ENCODE data around the gene ACBD6.

Gene ACBD6

DNA sequence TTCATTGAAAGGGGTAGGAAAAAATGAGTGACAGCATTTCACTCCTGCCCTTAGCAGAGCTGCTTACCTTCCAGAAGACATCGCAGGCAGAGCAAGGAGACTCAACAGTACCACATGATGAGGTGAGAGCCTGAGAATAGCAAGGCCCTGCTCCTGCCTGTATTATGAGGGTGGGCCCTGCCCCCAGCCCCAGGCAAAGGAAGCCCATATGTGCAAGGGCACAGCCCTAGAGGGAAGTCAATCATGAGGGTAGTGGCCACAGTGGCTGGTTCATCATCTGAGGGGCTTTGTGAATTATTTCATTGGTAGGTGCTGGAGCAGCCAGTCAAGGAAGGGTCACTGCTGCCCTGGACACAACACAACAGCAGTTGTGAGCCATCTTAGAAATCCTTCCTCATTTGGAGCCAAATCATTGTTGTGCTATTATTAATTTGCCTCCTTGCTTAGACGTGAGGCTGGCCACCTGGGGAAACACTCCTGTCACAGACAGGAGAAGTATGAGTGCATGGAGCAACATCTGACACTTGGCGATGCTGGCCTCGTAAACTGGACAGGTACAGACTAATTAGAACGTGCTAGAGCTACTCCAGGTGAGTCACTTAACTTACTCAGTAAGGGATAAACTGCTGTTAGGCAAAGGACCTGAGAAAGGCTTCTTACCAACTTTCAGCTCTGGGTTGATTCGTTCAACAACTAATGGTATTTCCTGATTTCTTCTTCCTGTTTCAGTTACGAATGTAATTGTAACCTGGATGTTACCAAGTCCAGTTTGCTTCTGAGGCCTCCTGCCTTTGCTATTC, 22.7 kb upstream of the ACBD6 start:
- DNase-seq, result no peak

GRCh38 chr1:180524160-180524914, 22.0 kb upstream of the ACBD6 start:
- no peak for DNase-seq

DNA sequence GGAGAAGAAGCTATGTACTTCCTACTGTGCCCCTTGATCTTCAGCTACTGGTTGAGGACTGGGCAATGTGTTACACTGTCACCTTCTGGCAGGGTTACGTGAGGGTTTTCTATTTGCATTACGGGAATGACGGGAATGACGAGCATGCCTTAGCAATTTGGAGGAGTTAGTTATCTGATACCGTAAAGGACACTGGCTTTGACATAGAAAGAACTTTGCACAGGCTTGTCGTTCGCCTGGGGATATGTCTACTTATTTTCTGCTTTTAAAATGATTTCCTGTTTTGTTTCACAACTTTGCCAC, 19.8 kb upstream of the ACBD6 start:
- DNase-seq, result no peak

- DNase-seq, result no peak
These were observed 19.3 kb upstream of the ACBD6 start for GRCh38 chr1:180521474-180522212.

GRCh38 chr1:180519846-180520245, 17.5 kb upstream of the ACBD6 start:
- no peak for DNase-seq

- DNase-seq, result peak; percentile 84 to 97
These were observed 13.5 kb upstream of the ACBD6 start for GRCh38 chr1:180515857-180516388.

DNA sequence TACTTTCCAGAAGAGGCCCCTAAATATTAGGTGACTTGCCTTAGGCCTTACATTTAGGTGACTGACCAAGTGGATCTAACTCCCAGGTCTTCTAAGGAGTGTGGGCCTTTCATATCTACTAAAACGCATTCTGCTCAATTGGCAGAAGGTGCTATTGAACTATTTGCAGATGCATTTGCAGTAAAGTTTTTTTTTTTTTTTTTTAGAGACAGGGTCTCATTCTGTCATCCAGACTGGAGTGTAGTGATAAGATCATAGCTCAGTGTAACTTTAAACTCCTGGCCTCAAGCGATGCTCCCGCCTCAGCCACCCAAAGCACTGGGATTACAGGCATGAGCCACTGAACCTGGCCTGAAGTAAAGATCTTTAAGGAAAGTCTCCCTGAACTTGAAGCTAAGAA, 13.0 kb upstream of the ACBD6 start:
- no peak for DNase-seq

GRCh38 chr1:180513531-180513930, 11.2 kb upstream of the ACBD6 start:
- DNase-seq, result no peak

DNA sequence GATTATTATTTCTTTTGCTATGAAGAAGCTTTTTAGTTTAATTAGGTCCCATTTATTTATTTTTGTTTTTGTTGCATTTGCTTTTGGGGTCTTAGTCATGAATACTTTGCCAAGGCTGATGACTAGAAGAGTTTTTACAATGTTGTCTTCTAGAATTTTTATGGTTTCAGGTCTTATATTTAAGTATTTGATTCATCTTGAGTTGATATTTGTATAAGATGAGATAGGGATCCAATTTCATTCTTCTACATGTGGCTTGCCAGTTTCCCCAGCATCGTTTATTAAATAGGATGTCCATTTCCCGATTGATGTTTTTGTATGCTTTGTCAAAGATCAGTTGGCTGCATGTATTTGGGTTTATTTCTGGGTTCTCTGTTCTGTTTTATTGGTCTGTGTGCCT, 8.5 kb upstream of the ACBD6 start:
- DNase-seq, result no peak

GRCh38 chr1:180508725-180509097, 6.3 kb upstream of the ACBD6 start:
- no peak for DNase-seq

DNA sequence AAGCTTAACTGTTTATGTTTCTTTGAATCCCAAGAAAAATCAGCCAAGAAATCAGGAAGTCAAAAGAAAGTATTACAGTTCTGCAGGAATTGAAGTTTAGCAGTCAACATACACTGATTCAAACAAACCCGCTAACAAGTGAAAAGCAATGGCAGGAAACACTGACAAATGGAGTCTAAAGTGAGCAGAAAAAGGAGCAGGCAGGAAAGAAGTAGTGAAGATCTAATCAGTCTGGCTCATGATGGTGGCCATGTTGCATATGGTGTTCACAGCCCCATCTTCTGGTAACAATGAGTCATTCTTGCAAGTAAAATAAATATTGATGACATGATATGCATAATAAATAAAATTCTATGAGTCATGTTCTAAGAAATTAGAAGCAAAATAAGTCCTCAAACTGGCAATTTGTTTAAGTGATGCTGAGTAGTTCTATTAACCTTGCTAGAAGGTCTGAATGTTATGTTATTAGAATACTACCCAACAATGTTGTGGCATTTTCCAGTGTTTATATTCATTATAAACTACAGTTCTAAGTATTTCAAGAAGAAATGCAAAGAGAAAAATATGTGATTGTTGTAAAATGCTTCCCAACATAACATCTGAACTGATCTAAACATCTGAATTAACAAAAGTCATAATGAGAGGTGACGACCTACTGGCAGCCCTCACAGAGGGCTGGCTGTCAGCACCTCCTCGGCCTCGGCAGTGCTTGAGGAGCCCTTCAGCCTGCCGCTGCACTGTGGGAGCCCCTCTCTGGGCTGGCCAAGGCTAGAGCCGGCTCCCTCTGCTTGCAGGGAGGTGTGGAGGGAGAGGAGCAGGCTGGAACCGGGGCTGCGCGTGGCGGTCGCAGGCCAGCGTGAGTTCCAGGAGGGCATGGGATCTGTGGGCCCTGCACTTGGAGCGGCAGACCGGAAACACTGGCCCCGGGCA, 5.7 kb upstream of the ACBD6 start:
- no peak for DNase-seq

GRCh38 chr1:180505732-180506335, 3.5 kb upstream of the ACBD6 start:
- no peak for DNase-seq

DNA sequence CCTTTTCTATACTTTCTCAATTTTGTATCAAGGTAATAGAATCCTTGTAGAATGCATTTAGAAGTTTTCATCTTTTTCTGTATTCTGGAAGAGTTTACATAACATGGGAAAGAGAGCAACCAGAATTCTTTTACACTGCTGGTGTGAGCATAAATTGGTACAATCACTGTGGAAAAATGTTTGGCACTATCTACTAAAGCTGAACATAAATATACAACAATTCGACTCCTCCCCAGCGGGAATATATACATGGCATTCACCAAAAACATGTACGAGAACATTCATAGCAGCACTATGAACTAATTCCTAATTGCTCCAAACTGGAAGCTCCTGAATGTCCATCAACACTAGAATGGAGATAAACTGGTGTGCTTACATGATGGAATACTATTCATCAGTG, 1.8 kb upstream of the ACBD6 start:
- no peak for DNase-seq

DNA sequence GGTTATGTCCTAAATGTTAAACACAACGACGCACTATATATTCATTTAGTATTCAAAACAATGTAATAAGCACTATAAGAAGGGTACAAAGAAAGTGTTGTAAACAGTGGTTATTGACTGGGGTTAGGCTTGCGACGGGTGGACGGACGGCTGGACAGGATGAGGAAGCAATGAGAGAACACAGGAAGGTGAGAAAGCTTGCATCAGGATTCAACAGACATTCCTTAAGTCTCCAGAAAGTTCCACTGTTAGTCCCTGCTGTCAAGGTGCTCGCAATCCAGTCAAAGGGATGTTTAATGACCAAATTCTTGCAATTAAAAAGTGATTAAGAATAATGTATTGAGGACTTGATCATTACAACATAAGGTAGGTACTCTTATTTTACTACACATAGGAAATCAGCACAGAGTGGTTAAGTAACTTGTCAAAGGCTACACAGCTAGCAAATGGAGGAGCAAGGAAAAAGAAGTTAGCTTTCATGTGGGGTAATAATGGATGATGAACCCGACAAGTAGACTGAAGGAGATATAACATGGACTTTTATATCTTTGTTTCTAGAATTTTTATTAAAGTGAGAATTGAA, 994 bp upstream of the ACBD6 start:
- peak in 1 of 2 experiments; percentile 67 for DNase-seq

DNA sequence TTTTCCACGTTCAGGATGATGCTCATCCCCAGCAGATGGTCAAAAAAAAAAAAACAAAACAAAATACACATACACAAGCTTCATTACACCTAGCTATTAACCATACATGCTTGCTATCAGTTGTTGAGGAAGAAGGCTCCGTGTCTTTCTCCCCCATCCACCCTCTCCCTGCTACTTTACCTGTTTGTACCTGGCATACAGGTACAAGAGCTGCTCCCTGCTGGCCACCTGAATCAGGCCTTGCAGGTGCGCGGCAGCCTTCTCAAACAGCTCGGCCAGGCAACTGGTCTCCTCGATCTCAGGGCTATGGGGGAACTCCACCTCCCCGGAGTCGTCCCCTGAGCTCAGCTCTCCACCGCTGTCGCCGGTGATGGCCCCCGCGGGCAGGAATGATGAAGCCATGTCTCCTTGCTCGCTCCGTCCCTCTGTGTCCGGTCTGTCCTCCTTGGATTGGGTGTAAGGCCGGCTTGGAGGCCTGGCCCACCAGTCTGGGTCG, 464 bp downstream of the ACBD6 start:
- DNase-seq, result peak; percentile 97 to 99

DNA sequence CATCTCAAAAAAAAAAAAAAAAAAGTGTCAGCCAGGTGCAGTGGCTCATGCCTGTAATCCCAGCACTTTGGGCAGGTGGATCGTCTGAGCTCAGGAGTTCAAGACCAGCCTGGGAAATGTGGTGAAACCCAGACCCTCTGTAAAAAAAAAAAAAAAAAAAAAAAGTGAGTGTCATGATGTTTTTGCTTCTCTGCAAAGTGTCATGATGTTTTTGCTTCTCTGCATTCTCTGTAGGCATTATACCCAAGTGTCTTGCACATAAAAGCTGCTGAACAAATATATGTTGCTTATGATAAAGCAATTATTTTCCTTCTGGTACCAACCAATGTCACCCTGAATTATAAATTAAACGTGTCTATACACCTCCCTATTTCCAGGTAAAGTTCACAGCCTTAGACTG, 1.7 kb downstream of the ACBD6 start:
- no peak for DNase-seq

- no peak for DNase-seq
These were observed 3.8 kb downstream of the ACBD6 start for GRCh38 chr1:180498594-180498993.

GRCh38 chr1:180497826-180498225, 4.6 kb downstream of the ACBD6 start:
- DNase-seq, result no peak

- no peak for DNase-seq
These were observed 8.0 kb downstream of the ACBD6 start for GRCh38 chr1:180494370-180494769.

- no peak for DNase-seq
These were observed 12.4 kb downstream of the ACBD6 start for GRCh38 chr1:180489976-180490375.

GRCh38 chr1:180489313-180489712, 13.1 kb downstream of the ACBD6 start:
- DNase-seq, result no peak

GRCh38 chr1:180488661-180489060, 13.7 kb downstream of the ACBD6 start:
- no peak for DNase-seq
